Panc1 (cell line): Measurements from ENCODE around the gene RPUSD4. TPM values are rescaled to one million over a fixed set of nuclear protein-coding genes. Genes with fewer than 3 reads are reported as not detected.

Source experiments
- ATAC-seq: fragments of 200-7000 bp; cut with Tn5 transposase; 2 replicates; pipeline ENCODE4 v1.9.1; 2020; ENCODE audit warnings: mild to moderate bottlenecking, moderate library complexity
- BruUV-seq: library from RNA; stranded (reverse); fragments of 400-500 nt; replicated peaks from 2 replicates; lab custom pipeline; 2021; lab: Mats Ljungman, UMichigan
- CTCF ChIA-PET: fragments of 300-600 bp; sonication (Branson Sonifier 250); formaldehyde crosslinking; loops from one replicate; lab custom pipeline; 2022; ENCODE audit warnings: antibody characterized with exemption; lab: Charles Lee
- POLR2A ChIA-PET: fragments of 300-600 bp; sonication (Branson Sonifier 250); formaldehyde crosslinking; loops from one replicate; lab custom pipeline; 2022; ENCODE audit warnings: antibody characterized with exemption; lab: Charles Lee
- DNase-seq: peaks from one replicate; pipeline ENCODE4 v3.0.0-alpha.2; 2010; ENCODE audit warnings: low read depth, low spot score
- H3K27ac ChIP-seq: 2 replicates; pipeline ENCODE4 v1.5.1; 2011; ENCODE audit warnings: mild to moderate bottlenecking, low read length, inconsistent platforms
- H3K27me3 ChIP-seq: fragments of 200-500 bp; sonication (Bioruptor generic); 2 replicates; pipeline ENCODE4 v1.6.0; 2014; ENCODE audit warnings: low read length, inconsistent platforms; ENCODE audit not compliant: control insufficient read depth, insufficient read depth
- H3K36me3 ChIP-seq: fragments of 200-500 bp; sonication (Bioruptor generic); 2 replicates; pipeline ENCODE4 v1.5.1; 2014; ENCODE audit warnings: inconsistent platforms, mild to moderate bottlenecking, low read length, moderate library complexity; ENCODE audit not compliant: control insufficient read depth, insufficient read depth
- H3K4me1 ChIP-seq: 2 replicates; pipeline ENCODE4 v1.5.1; 2011; ENCODE audit warnings: inconsistent platforms, mild to moderate bottlenecking, low read length, moderate library complexity; ENCODE audit not compliant: control insufficient read depth, insufficient read depth
- H3K4me3 ChIP-seq, 2 experiments: 2 replicates each; pipeline ENCODE4 v1.5.1; 2011 to 2012; ENCODE audit warnings: low read depth in 2 of 2, low read length in 2 of 2, mild to moderate bottlenecking in 2 of 2, inconsistent platforms in 1 of 2, moderate library complexity in 1 of 2
- H3K9me3 ChIP-seq: fragments of 200-500 bp; sonication (Bioruptor generic); 2 replicates; pipeline ENCODE4 v1.5.1; 2014; ENCODE audit warnings: low read depth, mild to moderate bottlenecking, inconsistent platforms, low read length, moderate library complexity; ENCODE audit not compliant: control insufficient read depth, insufficient read depth
- POLR2AphosphoS5 ChIP-seq: IDR thresholded peaks from 2 replicates; pipeline ENCODE4 v1.6.1; 2012; ENCODE audit warnings: mild to moderate bottlenecking, low read depth, low read length, moderate library complexity
- SIN3A ChIP-seq: IDR thresholded peaks from 2 replicates; pipeline ENCODE4 v1.6.1; 2012; ENCODE audit warnings: low read depth, mild to moderate bottlenecking, low read length, moderate library complexity, borderline replicate concordance; ENCODE audit not compliant: insufficient read depth
- TCF7L2 ChIP-seq: IDR thresholded peaks from 2 replicates; pipeline ENCODE4 v1.6.1; 2011; ENCODE audit warnings: mild to moderate bottlenecking, low read depth, low read length, inconsistent platforms
- in situ Hi-C: cut with HindIII; loops from 2 replicates; pipeline ENCODE4 v1.10.0; 2016; ENCODE audit warnings: low sequenced_read_pairs, low pct_unique_long_range_greater_than_20kb
- intact Hi-C: fragments of 100-400 bp; cut with micrococcal nuclease; formaldehyde crosslinking; loops from one replicate; pipeline ENCODE4 v1.10.0; 2022; ENCODE audit not compliant: unreplicated experiment
- total RNA-seq: library from RNA; stranded (reverse); gene quantifications from one replicate; pipeline ENCODE4 v1.2.1, GENCODE V29; 2021; ENCODE audit not compliant: unreplicated experiment
- TF ChIP-seq, protein P1 (sequence below): fragments of 450-650 bp; IDR thresholded peaks from 2 replicates; pipeline ENCODE4 v1.5.1; 2017; ENCODE audit warnings: mild to moderate bottlenecking
- TF ChIP-seq, protein P2 (sequence below), 2 experiments: IDR thresholded peaks; 2 replicates each; pipeline ENCODE4 v1.6.1; 2011 to 2012; ENCODE audit warnings: low read depth in 2 of 2, control low read depth in 1 of 2, low read length in 1 of 2, mild to moderate bottlenecking in 1 of 2, moderate library complexity in 1 of 2; ENCODE audit not compliant: insufficient read depth in 1 of 2

The RPUSD4 gene
- total RNA-seq, 1 experiment from 2014 or later: 52.3 TPM

DNA sequence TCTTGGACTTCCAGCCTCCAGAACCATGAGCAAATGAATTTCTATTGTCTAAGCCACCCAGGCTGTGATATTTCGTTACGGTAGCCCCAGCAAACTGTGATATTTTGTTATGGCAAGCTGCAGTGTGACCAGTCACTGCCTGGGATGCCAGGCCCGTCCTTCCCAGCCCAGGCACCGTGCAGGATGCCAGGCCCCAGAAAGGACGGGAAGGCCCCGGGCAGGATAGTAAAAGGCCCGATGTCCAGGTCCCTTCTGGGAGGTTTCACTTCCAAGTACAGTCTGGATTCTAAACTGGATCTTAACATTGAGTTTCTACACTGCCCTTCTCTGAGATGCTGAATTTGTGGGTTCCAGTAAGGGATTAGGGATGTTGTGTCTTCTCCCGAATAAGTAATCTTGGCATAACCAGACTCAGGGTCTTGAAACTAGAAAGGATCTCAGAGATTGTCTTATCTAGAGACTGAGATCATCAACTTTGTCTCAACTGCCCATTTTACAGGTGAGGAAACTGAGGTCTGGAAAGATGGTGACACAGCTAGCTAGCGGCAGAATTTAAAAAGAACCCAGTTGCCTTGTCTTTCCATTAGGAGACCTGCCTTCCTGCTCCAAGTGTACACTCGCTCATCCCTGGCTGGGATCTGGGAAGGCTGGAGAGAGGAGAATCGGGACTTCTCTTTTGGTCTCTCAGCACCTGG, 19.9 kb downstream of the RPUSD4 start:
- in situ Hi-C loops: no loop called here
- Histone ChIP-seq H3K9me3 (no peaks in the 10 kb centered on the region), H3K36me3 (peaks cover 2% of the 10 kb centered on the region; the same call in 1 of the 2 replicates), H3K4me1 (no peaks in the 10 kb centered on the region), H3K4me3 (no peak overlapping the region), H3K27me3 (no peaks in the 10 kb centered on the region), H3K27ac (no peak overlapping the region)
- CTCF ChIA-PET: interaction anchor here (0.5 kb wide), 1 partner anchor 455 kb away, joined by 8 read pairs; no protein-coding TSS in a partner anchor
- intact Hi-C loops: no loop called here
- ATAC-seq (no peak), DNase-seq (no peak)
- TF ChIP-seq SIN3A: no peak
- TF ChIP-seq, protein P1, sequence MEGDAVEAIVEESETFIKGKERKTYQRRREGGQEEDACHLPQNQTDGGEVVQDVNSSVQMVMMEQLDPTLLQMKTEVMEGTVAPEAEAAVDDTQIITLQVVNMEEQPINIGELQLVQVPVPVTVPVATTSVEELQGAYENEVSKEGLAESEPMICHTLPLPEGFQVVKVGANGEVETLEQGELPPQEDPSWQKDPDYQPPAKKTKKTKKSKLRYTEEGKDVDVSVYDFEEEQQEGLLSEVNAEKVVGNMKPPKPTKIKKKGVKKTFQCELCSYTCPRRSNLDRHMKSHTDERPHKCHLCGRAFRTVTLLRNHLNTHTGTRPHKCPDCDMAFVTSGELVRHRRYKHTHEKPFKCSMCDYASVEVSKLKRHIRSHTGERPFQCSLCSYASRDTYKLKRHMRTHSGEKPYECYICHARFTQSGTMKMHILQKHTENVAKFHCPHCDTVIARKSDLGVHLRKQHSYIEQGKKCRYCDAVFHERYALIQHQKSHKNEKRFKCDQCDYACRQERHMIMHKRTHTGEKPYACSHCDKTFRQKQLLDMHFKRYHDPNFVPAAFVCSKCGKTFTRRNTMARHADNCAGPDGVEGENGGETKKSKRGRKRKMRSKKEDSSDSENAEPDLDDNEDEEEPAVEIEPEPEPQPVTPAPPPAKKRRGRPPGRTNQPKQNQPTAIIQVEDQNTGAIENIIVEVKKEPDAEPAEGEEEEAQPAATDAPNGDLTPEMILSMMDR: no peak
- TF ChIP-seq POLR2AphosphoS5: no peak
- TF ChIP-seq, protein P2, sequence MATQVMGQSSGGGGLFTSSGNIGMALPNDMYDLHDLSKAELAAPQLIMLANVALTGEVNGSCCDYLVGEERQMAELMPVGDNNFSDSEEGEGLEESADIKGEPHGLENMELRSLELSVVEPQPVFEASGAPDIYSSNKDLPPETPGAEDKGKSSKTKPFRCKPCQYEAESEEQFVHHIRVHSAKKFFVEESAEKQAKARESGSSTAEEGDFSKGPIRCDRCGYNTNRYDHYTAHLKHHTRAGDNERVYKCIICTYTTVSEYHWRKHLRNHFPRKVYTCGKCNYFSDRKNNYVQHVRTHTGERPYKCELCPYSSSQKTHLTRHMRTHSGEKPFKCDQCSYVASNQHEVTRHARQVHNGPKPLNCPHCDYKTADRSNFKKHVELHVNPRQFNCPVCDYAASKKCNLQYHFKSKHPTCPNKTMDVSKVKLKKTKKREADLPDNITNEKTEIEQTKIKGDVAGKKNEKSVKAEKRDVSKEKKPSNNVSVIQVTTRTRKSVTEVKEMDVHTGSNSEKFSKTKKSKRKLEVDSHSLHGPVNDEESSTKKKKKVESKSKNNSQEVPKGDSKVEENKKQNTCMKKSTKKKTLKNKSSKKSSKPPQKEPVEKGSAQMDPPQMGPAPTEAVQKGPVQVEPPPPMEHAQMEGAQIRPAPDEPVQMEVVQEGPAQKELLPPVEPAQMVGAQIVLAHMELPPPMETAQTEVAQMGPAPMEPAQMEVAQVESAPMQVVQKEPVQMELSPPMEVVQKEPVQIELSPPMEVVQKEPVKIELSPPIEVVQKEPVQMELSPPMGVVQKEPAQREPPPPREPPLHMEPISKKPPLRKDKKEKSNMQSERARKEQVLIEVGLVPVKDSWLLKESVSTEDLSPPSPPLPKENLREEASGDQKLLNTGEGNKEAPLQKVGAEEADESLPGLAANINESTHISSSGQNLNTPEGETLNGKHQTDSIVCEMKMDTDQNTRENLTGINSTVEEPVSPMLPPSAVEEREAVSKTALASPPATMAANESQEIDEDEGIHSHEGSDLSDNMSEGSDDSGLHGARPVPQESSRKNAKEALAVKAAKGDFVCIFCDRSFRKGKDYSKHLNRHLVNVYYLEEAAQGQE (IDR thresholded peaks at IDR 0.05; ENCODE audit: insufficient read depth in 1 of 2, low read depth in 2 of 2, low read length in 1 of 2): no peak
- no TSS peak for BruUV-seq
- POLR2A ChIA-PET: no interaction called here

DNA sequence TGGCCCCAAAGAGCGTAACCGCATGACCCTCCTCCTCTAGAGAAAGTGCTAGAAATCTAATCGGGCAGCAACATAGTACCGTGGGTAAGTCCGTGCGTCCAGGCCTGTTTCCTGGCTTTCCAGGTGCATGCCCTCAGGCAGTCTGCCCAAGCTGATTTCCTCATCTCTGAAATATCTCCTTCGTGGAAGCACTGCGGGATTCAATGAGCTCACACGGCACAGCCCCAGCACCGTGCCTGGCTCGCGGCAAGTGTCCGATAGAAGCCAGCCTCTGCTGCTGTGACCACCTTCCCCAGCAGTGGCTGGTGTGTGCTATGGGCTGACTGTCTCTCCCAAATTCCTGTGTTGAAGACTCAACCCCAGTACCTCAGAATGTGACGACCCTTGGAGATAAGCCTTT, 20.7 kb downstream of the RPUSD4 start:
- no TSS peak for BruUV-seq
- Histone ChIP-seq H3K36me3 (peaks cover 2% of the 10 kb centered on the region; the same call in 1 of the 2 replicates), H3K4me3 (no peak overlapping the region), H3K27me3 (no peaks in the 10 kb centered on the region), H3K4me1 (no peaks in the 10 kb centered on the region), H3K27ac (no peak overlapping the region), H3K9me3 (no peaks in the 10 kb centered on the region)
- ChIA-PET CTCF (no interaction called here), POLR2A (no interaction called here)
- in situ Hi-C loops: no loop called here
- intact Hi-C loops: no loop called here
- DNase-seq (no peak), ATAC-seq (no peak)
- no peak for TF ChIP-seq POLR2AphosphoS5
- TF ChIP-seq, protein P1: no peak
- TF ChIP-seq, protein P2 (IDR thresholded peaks at IDR 0.05; ENCODE audit: insufficient read depth in 1 of 2, low read depth in 2 of 2, low read length in 1 of 2): no peak
- TF ChIP-seq TCF7L2: no peak
- TF ChIP-seq SIN3A: no peak
